ENCODE measurements around the gene ETV5. TPM values are rescaled to one million over a fixed set of nuclear protein-coding genes. Genes with fewer than 3 reads are reported as not detected.
A peak's percentile ranks its signal among the peaks of the same experiment; 100 is the strongest.
"Not testable (repeated sequence)": the region's sequence is repeated elsewhere in the genome, so short reads cannot be mapped to it uniquely, and the experiment has no call there.

ETV5 gene
- total RNA-seq, 1 donor from 2014 or later, result 14.1 TPM

DNA sequence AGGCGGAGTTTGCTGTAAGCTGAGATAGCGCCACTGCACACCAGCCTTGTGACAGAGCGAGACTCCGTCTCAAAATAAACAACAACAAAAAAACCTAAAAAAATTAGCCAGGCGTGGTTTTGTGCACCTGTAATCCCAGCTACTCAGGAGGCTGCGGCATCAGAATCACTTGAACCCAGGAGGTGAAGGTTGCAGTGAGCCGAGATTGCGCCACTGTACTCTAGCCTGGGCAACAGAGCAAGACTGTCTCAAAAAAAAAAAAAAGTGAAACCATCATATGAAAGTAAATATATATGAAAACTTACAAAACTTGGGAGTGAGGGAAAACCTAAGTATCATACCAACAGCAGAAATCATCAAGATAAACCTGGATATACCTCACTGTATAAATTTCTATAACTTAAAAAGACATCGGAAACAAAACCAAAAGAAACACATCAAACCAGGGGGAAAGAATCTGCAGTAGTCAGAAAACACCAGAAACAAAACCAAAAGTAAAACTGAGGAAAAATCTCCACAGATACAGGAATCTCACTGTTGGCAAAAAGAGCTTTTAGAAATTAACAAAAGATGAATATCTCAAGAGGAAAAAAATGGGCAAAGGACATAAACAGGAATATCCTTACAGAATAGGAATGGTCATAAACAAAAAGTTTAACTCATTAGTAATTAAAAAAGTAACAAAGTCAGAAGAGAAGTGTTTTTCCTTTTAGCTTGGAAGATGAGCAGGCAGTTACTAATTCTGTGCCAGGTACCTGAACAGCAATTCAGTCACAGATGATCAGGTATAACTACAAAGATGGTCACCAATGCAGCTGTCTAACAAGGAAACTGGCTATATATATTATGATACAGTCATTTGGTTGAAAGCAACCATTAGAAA is 41.3 kb downstream of the ETV5 start:
- no peak for DNase-seq

DNA sequence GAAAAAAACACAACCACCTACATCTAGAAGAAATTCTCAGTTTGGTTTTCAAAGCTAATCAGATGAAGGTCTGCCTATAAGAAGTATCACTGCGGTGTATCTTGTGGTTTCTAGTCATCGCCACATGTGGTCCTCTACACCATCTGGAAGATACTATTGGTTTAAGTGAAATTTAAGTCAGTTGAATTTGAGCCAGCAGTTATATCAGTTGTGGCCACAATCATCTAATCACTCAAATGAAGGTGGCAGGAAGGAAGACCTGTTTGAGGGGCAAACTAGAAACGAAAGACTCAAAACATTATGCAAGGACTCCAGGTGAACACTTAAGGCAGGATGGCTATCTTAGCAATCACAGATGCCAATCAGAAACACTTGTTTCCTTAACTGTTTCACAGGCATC is 48.7 kb downstream of the ETV5 start:
- DNase-seq, result no peak

DNA sequence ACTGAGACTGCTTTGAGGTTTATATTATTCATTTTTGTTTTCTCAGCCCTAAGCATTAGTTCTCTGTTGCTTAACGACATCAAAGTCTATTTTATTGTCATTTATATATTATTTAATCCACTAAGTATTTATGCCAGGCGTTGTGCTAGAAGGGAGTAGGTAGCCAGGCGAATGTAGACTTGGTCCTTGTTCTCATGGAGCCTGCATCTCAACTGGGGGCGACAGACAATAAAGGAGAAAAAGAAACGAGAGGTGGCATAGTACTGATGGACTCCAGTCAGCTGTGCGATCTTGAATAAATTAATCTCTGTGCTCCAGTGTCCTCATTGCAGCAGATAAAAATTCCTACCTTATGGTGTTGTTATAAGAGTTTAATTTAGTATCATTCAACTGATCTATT is 49.7 kb downstream of the ETV5 start:
- no peak for DNase-seq

DNA sequence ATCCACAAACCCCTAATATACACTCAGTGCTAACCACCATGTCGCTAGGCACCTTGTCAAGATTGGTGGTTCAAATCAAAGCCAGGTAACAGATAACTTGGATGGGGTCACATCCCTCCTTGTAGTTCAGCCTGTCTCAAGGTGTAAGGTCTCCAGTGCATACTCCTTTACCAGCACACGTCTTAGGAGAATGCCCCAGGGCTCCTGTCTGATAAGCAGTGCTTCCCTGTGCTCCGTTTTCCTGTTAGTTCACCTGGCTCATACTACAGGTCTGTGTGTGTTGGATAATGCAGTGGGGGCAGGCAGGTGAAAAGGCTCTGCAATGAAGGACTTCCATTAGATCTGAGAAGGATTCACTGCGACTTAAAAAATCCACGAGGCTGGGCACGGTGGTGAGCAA is 50.7 kb downstream of the ETV5 start:
- no peak for DNase-seq

DNA sequence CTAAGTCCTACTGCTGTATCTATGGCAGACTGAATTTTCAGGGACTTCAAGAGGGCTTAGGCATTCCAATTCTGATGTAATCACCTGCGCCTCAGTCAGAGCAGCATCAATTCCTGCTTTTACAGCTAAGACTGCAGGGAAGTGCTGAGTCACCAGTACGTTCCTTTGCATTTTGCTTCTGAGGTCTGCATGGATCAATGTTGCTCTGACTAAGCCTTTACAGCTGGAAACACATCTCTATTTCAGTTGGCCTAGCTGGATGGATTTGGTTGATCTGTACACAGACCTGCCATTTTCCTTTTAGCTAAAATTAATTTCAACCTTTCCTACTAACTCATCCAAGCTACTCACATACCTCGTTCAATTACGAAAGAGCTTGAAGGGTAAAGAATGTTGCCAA is 51.3 kb downstream of the ETV5 start:
- DNase-seq, result peak; percentile 37

DNA sequence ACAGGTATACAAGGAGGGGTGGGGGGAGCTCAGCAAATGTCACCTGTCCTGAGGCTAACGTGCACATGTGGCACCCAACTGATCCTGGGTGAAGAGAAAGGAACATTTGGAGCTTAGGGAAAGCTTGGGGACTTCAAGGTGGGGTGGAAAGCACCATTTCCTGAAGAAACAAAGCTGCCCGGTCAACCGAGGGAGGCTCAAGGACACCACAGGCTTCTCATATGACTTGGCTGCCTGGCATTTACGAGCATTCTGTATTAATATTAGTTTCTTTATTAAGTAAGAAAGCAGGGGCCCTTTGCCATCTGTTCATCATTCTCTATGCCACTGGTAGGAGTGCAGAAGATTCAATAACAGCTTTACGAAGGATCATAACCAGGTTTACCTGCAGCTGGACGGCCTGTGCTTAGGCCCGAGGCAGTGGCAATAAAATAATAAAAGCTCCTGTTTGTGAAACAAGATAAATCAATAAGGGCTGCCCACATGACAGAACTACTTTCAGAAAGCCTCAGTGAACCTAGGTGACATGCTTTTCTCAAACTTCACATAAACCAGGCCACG is 54.0 kb downstream of the ETV5 start:
- DNase-seq, result no peak

DNA sequence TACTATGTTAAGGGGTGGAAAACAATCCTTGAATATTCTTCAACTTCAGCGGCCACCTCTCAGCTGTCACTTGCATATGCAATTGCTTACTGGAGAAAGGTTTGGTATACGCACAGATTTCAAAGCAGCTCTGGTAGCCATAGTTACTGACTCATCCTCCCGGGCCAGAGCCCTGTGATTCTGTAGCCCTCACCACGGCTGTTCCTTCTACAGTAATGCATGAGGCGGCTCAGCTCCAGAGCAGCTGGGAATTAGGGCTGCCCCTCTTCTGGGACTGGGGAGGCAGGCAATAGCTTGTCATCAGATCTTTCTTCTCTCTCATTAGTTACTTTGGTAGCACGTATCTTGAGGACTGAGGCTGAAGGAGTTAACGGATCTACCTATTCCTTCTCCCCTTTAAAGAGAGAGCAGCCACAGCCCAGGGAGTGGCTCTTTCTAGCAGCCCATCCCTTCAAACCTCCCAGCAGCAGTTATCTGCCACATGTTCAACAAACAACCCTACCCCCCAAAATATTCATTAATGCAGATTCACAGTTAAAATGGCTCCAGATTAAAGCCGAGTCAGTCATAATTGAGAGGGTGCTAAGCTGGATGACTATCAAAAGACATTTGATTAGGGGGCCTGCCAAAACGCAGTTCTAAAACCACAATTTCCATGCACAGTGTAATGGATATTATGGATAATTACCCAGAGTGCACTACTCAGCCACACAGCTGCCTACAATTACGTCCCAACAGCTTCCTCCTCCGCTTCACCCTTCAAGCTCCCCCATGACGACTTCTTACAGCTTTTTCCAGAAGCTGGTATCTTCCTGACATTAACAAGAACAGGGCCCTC is 54.7 kb downstream of the ETV5 start:
- DNase-seq, result no peak

DNA sequence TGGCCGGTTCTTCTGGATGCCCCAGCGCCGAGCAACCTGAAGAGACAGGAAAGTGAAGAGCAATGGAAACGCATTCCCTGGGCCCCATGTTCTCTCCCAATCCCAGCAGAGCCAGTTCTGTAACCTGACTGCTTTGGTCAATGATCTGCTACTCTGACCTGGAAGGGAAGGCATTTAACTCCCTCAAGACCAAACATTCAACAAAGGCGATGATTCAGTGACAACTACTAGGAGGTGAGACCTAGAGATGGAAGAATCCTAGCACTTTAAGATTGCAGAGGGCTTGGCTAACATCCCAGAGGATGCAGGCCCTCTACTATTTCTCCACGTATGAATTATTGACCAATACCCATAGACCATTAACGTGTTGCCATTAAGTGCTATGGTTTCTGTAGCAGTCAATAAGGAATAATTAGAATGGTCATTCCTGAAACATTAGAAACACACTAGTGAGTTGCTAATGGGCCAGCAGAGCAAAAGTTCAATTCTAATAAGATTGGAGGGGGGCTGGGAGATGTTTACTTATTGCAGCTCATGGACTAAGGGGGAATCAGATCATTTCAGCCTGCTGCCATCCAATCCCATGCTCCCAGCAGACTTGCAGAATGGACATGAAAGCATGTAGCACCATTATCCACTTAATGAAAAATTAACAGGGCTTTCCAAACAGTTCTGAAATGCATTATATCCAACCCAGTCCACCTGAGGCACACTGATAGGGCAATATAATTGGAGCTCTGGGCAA is 56.6 kb downstream of the ETV5 start:
- DNase-seq, result no peak

DNA sequence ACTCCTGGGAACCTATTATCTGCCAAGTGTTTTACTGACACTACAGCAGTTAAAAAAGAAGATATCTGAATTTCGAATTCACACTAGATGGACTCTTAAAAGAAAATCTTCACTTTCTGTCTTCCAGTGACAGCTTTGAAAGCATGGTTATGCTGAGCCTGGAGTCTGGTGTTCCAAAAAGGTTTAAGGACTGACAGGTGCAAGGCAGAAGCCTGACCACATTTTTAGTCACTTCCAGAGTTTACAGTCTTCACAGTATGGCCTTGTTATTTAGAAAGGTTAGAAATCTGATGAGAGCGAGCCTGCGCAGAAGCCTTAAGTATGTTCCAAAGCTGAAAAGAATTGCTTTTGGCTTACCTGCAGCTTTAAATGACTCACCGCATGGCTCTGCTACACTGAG is 59.9 kb downstream of the ETV5 start:
- no peak for DNase-seq

DNA sequence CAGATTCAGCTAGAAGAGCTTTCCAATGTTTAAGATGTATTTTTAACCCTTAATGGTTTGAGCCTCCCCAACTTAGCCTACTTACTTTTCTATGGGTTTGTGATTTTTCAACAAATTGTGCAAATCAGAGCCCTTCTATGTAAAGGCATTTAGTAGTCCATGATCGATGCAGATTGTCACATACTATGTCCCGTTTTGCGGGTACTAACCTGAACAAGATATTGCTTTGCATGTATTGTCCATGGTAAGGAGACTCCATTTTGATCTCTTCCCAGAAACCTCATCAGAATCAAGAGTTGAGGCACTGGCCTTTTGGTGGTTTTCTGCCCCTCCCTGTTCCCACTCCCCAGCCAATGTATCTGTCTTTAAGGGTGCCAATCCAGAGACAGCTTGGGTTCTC is 60.8 kb downstream of the ETV5 start:
- no peak for DNase-seq

DNA sequence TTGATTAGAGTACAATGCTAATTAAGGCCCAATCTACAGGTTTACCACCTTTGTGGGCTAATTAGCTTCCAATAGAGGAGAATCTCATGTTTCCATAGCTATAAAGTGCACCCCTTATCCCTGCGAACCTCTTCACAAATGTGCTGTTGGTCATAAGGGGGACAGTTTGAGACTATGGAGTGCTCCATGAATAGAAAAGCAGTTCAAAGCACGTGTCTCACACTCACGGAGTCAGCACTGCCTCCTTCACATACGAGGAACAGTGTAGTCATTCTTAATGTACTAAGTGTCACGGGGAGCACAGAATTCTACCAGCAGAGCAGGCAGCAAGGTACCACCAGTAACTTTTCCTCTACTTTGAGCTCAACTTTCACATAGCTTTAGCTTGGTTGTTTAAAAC is 62.1 kb downstream of the ETV5 start:
- DNase-seq, result no peak

DNA sequence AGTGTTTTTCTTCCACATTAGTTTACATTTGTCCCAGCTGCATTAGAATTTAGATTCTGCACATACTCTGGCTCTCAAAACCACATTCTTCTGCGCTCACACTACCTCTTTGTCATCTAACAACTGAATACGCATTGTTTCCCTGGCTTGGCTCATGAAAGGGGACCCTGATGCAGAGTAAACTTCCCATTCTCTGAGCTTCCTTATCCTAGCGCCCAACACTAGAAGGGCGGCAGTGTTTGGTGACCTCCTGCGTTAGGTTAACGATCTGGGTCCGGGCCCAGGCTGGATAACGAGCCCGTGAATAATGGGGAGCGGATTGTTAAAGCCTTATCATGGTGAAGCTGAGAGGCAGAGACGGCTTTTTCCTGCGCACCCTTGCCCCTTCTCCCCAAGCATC is 63.9 kb downstream of the ETV5 start:
- DNase-seq, result peak; percentile 83

DNA sequence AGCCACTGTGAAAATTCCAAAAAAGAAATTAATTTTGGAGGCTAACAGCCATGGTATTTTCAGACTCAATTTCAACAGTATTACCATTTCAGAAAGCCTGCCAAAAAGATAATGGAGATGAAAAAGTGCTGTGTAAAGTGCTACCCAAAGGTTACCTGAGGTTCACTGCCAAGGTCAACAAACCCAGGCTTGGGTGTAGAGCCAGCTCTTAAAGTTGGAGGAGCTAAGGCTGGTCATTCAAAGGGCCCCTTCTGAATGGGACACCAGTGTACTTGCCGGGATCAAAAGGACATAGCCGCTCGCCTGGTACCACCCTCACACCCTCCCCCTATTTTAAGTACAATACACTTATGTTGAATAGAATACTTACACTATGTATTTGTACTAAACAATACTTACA is 64.5 kb downstream of the ETV5 start:
- DNase-seq, result no peak

DNA sequence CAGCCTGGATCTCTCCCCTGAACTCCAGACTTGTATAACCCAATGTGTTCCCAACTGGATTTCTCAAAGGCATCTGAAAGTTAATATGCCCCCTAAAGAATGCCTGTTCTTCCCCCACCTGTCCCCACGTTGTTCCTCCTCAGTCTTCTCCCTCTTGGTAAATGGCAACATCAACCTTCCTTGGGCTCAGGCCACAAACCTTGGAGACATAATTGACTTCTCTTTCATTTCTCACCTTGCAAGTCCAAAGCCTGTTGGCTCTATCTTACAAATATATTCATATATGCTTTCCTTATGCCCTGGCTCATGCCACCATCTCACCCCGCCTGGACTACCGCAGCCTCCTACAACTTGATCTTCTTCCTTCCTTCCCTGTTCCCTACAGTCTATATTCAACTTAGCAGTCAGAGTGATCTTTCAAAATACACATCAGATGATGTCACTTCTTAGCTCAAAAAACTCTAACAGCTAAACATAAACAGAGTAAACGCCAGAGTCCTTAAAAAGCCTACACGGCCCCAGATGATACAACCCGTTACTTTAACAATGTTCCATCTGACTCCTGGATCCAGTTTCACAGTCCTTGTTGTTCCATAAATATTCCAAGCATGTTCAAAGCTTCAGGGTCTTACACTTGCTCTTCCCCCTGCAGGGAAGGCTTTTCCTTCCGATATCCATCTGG is 66.2 kb downstream of the ETV5 start:
- DNase-seq, result no peak

DNA sequence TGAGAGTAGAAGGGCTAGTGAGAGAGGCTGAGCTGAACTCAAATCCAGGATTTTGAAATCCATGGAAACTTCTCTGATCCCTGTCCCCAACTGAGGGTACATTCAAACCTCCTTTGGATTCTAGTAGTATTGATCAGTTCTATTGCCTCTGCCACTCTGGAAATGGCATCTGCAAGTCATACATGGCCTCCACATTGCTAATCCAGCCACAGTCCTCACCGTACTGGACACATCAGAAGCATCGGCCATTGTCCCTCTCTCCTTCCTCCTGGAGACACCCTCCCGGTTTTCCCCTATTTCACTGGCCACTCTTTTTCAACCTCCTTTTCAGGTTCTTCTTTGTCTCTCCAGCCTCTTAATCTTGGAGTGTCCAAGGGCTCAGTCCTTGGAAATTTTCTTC is 66.9 kb downstream of the ETV5 start:
- no peak for DNase-seq

DNA sequence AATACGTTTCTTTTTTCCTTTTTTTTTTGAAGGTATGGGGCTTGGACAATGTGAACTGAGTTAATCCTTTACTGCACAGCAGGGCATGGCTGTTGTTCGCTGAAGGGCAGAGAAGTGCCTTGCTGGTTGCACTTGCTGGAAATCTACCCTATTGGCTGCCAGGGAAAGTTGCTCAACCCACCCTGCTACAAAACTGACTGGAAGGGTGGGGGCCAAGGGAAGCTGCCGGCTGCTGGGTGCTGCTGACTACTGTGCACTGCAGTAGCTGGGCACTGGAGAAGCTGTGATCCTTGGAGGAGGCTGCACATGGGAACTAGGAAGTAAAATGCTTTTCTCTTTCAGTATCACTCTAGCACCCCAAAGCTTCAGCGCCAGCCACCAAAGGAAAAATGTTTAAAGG is 70.5 kb downstream of the ETV5 start:
- no peak for DNase-seq

DNA sequence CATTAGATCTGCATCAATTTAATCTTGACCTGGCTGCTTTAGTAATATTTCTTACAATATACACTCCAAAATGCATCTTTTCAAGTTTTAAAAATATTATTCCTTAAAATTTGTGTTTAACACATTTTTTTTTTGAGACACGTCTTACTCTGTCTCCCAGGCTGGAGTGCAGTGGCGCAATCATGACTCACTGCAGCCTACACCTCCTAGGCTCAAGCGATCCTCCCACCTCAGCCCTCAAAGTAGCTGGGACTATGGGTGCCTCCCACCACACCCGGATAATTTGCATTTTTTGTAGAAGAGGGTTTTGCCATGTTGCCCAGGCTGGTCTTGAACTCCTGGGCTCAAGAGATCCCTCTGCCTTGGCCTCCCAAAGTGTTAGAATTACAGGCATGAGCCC is 73.6 kb downstream of the ETV5 start:
- no peak for DNase-seq

DNA sequence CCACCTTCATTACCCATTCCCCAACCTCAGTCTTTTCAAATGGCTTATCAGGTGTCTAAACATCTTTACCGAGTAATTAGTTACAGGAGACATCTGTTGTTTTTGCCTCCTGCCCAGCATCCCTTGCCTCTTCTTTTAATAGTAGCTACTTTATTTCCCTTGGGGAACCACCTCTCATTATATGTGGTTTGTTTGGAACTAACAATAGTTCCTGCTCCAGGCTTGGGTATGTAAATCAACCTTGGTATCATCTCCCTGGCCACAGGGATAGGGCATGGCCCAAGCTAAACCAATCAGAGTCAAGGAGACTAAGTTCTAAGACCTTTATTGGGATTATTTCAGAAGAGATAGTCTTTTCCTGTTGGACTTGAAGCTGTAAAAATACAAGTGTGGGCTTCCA is 76.6 kb downstream of the ETV5 start:
- DNase-seq, result no peak

DNA sequence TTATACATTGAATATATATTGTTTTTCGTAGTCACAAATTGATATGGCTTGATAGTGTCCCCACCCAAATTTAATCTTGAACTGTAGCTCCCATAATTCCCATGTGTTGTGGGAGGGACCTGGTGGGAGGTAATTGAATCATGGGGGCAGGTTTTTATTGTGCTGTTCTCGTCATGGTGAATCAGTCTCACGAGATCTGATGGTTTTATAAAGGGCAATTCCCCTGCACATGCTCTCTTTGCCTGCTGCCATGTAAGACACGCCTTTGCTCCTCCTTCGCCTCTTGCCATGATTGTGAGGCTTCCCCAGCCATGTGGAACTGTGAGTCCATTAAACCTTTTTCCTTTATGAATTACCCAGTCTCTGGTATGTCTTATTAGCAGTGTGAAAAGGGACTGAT is 82.9 kb downstream of the ETV5 start:
- DNase-seq, result not testable (repeated sequence)

DNA sequence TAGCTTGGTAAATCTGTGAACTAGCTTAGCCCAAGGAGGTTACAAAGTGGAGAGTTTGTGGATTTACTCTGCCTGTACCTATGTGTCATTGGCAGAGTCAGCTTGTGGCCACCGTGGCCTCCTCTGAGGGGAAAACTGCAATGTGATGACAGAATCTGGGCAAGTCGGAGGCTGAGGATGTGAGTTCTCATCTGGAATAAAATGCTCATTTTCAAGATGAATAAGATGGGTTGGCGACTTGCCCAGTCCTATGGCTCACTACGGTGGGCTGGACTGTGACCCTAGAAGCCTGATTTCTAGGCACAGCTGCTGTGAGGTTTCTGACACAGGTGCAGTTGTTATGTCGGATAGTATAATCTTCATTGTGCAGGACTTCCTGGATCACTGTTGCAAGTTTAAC is 83.7 kb downstream of the ETV5 start:
- peak; percentile 8 for DNase-seq

DNA sequence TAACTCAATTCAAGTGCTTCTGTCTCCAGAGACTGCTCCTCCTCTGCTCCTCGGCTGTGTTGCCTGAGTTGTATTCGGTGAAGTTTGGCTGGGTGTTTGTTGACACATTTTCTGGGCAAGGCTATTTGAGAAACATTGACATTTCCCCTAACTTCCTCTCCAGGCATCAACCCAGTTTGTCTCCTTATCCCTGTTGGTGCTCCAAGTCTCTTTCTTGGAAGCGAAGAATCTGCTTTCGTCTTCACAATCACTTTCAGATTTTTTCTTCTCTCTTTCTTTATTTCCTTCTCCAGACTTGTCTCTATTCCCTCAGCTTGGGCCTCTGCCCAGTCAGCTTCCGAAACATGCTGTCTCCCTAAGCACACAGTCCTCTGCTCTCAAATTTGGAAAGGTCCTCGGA is 84.7 kb downstream of the ETV5 start:
- DNase-seq, result no peak

DNA sequence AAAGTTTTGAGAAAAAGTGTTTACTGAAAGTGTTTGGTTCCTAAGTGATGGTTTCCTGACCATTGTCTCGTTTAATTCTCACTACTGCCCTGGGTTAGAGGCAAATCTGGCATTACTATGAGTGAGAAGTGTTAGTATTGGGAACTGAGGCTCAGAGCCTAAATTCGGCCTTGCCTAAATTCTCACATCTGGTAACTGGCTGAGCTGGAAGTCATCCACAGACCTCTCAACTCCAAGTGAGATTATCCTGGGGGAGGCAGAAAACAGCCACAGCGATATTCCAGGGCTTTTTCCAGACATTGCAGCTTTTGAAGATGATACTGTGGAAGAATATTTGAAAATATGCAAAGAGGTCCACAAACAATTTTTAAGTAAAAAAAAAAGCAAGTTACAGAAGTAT is 86.0 kb downstream of the ETV5 start:
- no peak for DNase-seq
